Caco-2 (cell line): ENCODE measurements around the gene CFAP91. TPM values are rescaled to one million over a fixed set of nuclear protein-coding genes. Genes with fewer than 3 reads are reported as not detected.

Source experiments
- BruUV-seq: library from RNA; stranded (reverse); fragments of 400-500 nt; replicated peaks from 2 replicates; lab custom pipeline; 2021; lab: Mats Ljungman, UMichigan
- CTCF ChIA-PET: fragments of 300-600 bp; sonication (Branson Sonifier 250); formaldehyde crosslinking; loops from one replicate; lab custom pipeline; 2022; ENCODE audit warnings: antibody characterized with exemption; lab: Charles Lee
- POLR2A ChIA-PET: fragments of 300-600 bp; sonication (Branson Sonifier 250); formaldehyde crosslinking; loops from one replicate; lab custom pipeline; 2022; ENCODE audit warnings: antibody characterized with exemption; lab: Charles Lee
- DNase-seq, 2 experiments: peaks; one replicate each; pipeline versions ENCODE4 v3.0.0 to v3.0.0-alpha.2; 2020 to 2022
- H3K27me3 ChIP-seq: replicated peaks from 2 replicates; pipeline ENCODE4 v1.6.0; 2011; ENCODE audit warnings: low read length; ENCODE audit not compliant: control insufficient read depth, insufficient read depth
- H3K36me3 ChIP-seq: 2 replicates; pipeline ENCODE4 v1.5.1; 2011; ENCODE audit warnings: low read length; ENCODE audit not compliant: control insufficient read depth, insufficient read depth
- H3K4me1 ChIP-seq: fragments of 250-450 bp; sonication (Bioruptor Pico); 2 replicates; pipeline ENCODE4 v1.5.1; 2020; ENCODE audit warnings: mild to moderate bottlenecking
- H3K4me3 ChIP-seq: 2 replicates; pipeline ENCODE4 v1.5.1; 2011; ENCODE audit warnings: low read depth, mild to moderate bottlenecking, control low read depth, low read length
- H3K9me3 ChIP-seq: fragments of 250-450 bp; sonication (Bioruptor Pico); 2 replicates; pipeline ENCODE4 v1.5.1; 2020; ENCODE audit warnings: mild to moderate bottlenecking, moderate library complexity
- H3K27ac Mint-ChIP-seq: one replicate; pipeline ENCODE4 v1.8.0; 2022; ENCODE audit warnings: mixed read lengths; ENCODE audit not compliant: unreplicated experiment
- H3K27me3 Mint-ChIP-seq: one replicate; pipeline ENCODE4 v1.8.0; 2022; ENCODE audit warnings: mixed read lengths; ENCODE audit not compliant: insufficient read depth, unreplicated experiment
- H3K36me3 Mint-ChIP-seq: one replicate; pipeline ENCODE4 v1.8.0; 2022; ENCODE audit warnings: mild to moderate bottlenecking, mixed read lengths; ENCODE audit not compliant: insufficient read depth, unreplicated experiment
- H3K4me1 Mint-ChIP-seq: one replicate; pipeline ENCODE4 v1.8.0; 2022; ENCODE audit warnings: low read depth, mixed read lengths; ENCODE audit not compliant: unreplicated experiment
- H3K4me3 Mint-ChIP-seq: one replicate; pipeline ENCODE4 v1.8.0; 2022; ENCODE audit warnings: mild to moderate bottlenecking, moderate library complexity, mixed read lengths; ENCODE audit not compliant: unreplicated experiment
- H3K9me3 Mint-ChIP-seq: one replicate; pipeline ENCODE4 v1.8.0; 2022; ENCODE audit warnings: mixed read lengths; ENCODE audit not compliant: unreplicated experiment
- intact Hi-C: fragments of 100-400 bp; cut with micrococcal nuclease; formaldehyde crosslinking; loops from one replicate; pipeline ENCODE4 v1.10.0; 2022; ENCODE audit not compliant: unreplicated experiment
- total RNA-seq: library from RNA; stranded (reverse); gene quantifications from 2 replicates; pipeline ENCODE4 v1.2.3, GENCODE V29; 2022
- TF ChIP-seq, protein P1 (sequence below), 2 experiments: fragments of 200-600 bp in 1 of 2; IDR thresholded peaks; 1 replicate in 1 of 2; 2 replicates in 1 of 2; pipeline versions ENCODE4 v1.5.1 to v1.8.0; 2011 to 2022; ENCODE audit warnings: antibody characterized with exemption in 1 of 2, control low read depth in 1 of 2, inconsistent platforms in 1 of 2, low read depth in 1 of 2, low read length in 1 of 2, mild to moderate bottlenecking in 1 of 2, moderate library complexity in 1 of 2; ENCODE audit not compliant: insufficient read depth in 1 of 2, severe bottlenecking in 1 of 2, unreplicated experiment in 1 of 2

CFAP91 gene
- total RNA-seq, 1 experiment from 2014 or later = not detected

DNA sequence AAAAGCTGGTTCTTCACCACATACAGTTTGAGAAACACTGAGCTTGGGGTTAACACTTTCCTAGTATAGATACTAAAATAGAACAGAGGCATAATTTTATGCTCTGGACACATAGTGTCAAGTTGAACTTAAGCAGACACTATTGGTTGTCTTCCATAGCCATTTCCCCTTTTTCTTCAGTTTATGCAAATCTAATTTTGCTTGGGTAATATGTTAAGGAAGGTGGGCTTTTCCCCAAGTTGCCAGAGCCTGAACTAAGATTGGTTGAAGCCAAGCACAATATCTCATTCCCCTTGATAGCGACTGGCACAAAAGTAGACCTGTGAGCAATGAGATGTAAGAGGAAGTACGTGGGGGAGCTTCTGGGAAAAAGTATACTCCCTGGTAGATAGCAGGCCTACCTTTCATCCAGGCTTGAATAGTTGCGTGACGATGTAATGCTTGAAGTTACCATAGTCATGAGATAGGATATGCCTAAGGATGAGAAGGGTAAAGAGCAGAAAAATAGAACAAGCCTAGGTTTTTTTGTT lies 37.9 kb upstream of the CFAP91 start:
- ChIA-PET POLR2A (no interaction called here), CTCF (no interaction called here)
- peaks cover 13% of the 10 kb centered on the region for H3K4me1 ChIP-seq
- BruUV-seq = no TSS peak
- H3K27ac Mint-ChIP-seq = no peak overlapping the region
- no peaks in the 10 kb centered on the region for H3K4me1 Mint-ChIP-seq
- TF ChIP-seq, protein P1, sequence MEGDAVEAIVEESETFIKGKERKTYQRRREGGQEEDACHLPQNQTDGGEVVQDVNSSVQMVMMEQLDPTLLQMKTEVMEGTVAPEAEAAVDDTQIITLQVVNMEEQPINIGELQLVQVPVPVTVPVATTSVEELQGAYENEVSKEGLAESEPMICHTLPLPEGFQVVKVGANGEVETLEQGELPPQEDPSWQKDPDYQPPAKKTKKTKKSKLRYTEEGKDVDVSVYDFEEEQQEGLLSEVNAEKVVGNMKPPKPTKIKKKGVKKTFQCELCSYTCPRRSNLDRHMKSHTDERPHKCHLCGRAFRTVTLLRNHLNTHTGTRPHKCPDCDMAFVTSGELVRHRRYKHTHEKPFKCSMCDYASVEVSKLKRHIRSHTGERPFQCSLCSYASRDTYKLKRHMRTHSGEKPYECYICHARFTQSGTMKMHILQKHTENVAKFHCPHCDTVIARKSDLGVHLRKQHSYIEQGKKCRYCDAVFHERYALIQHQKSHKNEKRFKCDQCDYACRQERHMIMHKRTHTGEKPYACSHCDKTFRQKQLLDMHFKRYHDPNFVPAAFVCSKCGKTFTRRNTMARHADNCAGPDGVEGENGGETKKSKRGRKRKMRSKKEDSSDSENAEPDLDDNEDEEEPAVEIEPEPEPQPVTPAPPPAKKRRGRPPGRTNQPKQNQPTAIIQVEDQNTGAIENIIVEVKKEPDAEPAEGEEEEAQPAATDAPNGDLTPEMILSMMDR (IDR thresholded peaks at IDR 0.05; ENCODE audit: insufficient read depth in 1 of 2, low read depth in 1 of 2, low read length in 1 of 2, severe bottlenecking in 1 of 2, unreplicated experiment in 1 of 2) = no peak
- no peaks in the 10 kb centered on the region for H3K36me3 ChIP-seq
- intact Hi-C loops = no loop called here
- no peaks in the 10 kb centered on the region for H3K9me3 Mint-ChIP-seq
- H3K27me3 ChIP-seq = no peaks in the 10 kb centered on the region
- no peak overlapping the region for H3K4me3 Mint-ChIP-seq
- no peaks in the 10 kb centered on the region for H3K27me3 Mint-ChIP-seq
- H3K9me3 ChIP-seq = no peaks in the 10 kb centered on the region
- H3K36me3 Mint-ChIP-seq = peaks cover 8% of the 10 kb centered on the region
- DNase-seq = peak; percentile 24 to 51
- no peak overlapping the region for H3K4me3 ChIP-seq

DNA sequence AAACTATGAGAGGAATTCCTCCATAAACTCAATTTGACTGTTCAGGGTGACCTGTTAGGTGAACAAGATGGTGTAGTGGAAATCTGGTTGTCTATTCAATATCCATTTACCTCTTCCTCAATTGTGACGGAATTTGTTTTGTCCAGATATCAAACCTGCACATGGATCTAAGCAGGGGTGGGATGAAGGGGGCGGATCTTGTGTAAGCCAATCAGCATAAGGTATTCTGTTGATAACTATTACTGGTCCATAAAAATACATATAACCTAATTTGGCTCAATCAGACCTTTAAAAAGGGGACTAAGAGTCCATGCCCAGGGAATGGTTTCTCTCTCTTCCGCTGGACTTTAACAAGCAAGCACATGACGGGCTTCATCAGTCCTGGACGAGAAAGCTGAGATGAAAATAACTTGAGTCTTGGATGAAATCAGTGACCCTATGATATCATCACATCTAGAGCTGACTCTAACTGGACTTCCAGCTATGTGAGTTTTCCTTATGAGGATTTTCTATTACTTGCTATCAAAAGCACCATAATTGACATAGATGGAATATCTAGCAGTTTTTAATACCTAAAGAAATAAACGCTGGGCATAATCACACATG lies 36.8 kb upstream of the CFAP91 start:
- no peaks in the 10 kb centered on the region for H3K27me3 Mint-ChIP-seq

DNA sequence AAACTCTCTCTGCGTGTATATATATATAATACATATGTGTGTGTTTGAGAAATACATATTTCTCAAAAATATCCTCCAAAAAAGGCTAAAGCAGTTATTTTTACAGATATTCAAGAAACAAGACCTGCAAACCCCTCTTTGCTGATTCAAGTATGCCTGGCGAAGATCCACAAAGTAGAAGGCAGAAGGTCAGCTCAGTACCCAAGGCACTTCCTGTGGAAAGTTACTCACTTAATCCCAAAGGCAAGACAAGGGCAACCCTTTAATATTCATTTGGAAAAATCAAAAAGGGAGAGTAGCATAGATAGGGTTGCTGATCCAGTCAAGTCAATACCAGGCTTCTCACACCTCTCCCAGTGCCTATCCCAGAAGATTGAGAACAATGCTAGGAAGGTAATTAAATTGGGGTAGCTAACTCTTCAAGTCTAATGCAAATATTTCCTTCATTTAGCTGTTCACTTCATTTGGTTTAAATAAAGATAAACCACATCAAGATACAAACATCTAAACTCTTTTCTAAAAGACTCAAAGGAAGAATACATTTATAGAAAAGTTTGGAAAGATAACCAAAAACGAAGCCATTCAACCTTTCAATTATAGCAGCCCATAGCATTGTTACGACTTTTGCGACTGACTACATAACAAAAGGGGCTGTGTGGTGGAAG lies 32.8 kb upstream of the CFAP91 start:
- H3K9me3 ChIP-seq = no peaks in the 10 kb centered on the region
- no peaks in the 10 kb centered on the region; the same call in 1 of the 2 replicates for H3K36me3 ChIP-seq
- no peaks in the 10 kb centered on the region for H3K27me3 Mint-ChIP-seq
- peaks cover 19% of the 10 kb centered on the region for H3K36me3 Mint-ChIP-seq
- TF ChIP-seq, protein P1 (IDR thresholded peaks at IDR 0.05; ENCODE audit: insufficient read depth in 1 of 2, low read depth in 1 of 2, low read length in 1 of 2, severe bottlenecking in 1 of 2, unreplicated experiment in 1 of 2) = no peak
- intact Hi-C loops = loop anchor here (10.0 kb wide), 1 partner anchor 255 kb away; no protein-coding TSS in a partner anchor
- peaks cover 9% of the 10 kb centered on the region; the same call in 1 of the 2 replicates for H3K4me1 ChIP-seq
- no peak overlapping the region for H3K4me3 ChIP-seq
- no peak overlapping the region for H3K27ac Mint-ChIP-seq
- no peak overlapping the region for H3K4me3 Mint-ChIP-seq
- ChIA-PET CTCF (no interaction called here), POLR2A (no interaction called here)
- no peak for DNase-seq
- no peaks in the 10 kb centered on the region for H3K27me3 ChIP-seq
- no peaks in the 10 kb centered on the region for H3K9me3 Mint-ChIP-seq
- no TSS peak for BruUV-seq
- no peaks in the 10 kb centered on the region for H3K4me1 Mint-ChIP-seq

More for the DNA sequence above, 36.8 kb upstream of the CFAP91 start:
- intact Hi-C loops = no loop called here
- H3K4me3 Mint-ChIP-seq = no peak overlapping the region
- POLR2A ChIA-PET = no interaction called here
- no TSS peak for BruUV-seq
- no peaks in the 10 kb centered on the region for H3K9me3 ChIP-seq
- CTCF ChIA-PET = no interaction called here
- H3K36me3 ChIP-seq = no peaks in the 10 kb centered on the region
- no peak for DNase-seq
- H3K4me1 ChIP-seq = peaks cover 13% of the 10 kb centered on the region
- no peaks in the 10 kb centered on the region for H3K9me3 Mint-ChIP-seq
- H3K27ac Mint-ChIP-seq = no peak overlapping the region
- no peaks in the 10 kb centered on the region for H3K4me1 Mint-ChIP-seq
- TF ChIP-seq, protein P1 (IDR thresholded peaks at IDR 0.05; ENCODE audit: insufficient read depth in 1 of 2, low read depth in 1 of 2, low read length in 1 of 2, severe bottlenecking in 1 of 2, unreplicated experiment in 1 of 2) = no peak
- peaks cover 8% of the 10 kb centered on the region for H3K36me3 Mint-ChIP-seq
- H3K27me3 ChIP-seq = no peaks in the 10 kb centered on the region
- no peak overlapping the region for H3K4me3 ChIP-seq
